Smooth muscle cell (in vitro differentiated cells): ENCODE measurements around the gene RHEB. TPM values are rescaled to one million over a fixed set of nuclear protein-coding genes. Genes with fewer than 3 reads are reported as not detected.

Experiments used
- DNase-seq: peaks from one replicate; lab custom pipeline; 2025; ENCODE audit not compliant: unreplicated experiment; lab: John Stamatoyannopoulos, UW
- H2AFZ ChIP-seq: fragments of 200-600 bp; sonication (generic); 2 replicates; pipeline ENCODE4 v1.6.0; 2016; ENCODE audit warnings: antibody characterized with exemption, low read depth, mild to moderate bottlenecking
- H3F3A ChIP-seq: fragments of 200-600 bp; sonication (generic); 2 replicates; pipeline ENCODE4 v1.6.0; 2017; ENCODE audit warnings: antibody characterized with exemption, low read depth
- H3K27ac ChIP-seq: fragments of 200-600 bp; sonication (generic); 2 replicates; pipeline ENCODE4 v1.5.1; 2016; ENCODE audit warnings: low read depth, mild to moderate bottlenecking
- H3K27me3 ChIP-seq: fragments of 200-600 bp; sonication (generic); 2 replicates; pipeline ENCODE4 v1.6.1; 2016; ENCODE audit warnings: low read depth, mild to moderate bottlenecking
- H3K36me3 ChIP-seq: fragments of 200-600 bp; sonication (generic); 2 replicates; pipeline ENCODE4 v1.5.1; 2016; ENCODE audit warnings: low read depth
- H3K4me1 ChIP-seq: fragments of 200-600 bp; sonication (generic); 2 replicates; pipeline ENCODE4 v1.5.1; 2016; ENCODE audit warnings: low read depth
- H3K4me2 ChIP-seq: fragments of 200-600 bp; sonication (generic); 2 replicates; pipeline ENCODE4 v1.6.0; 2016; ENCODE audit warnings: mild to moderate bottlenecking
- H3K4me3 ChIP-seq: fragments of 200-600 bp; sonication (generic); 2 replicates; pipeline ENCODE4 v1.5.1; 2016; ENCODE audit warnings: mild to moderate bottlenecking
- H3K79me2 ChIP-seq: fragments of 200-600 bp; sonication (generic); 2 replicates; pipeline ENCODE4 v1.6.0; 2016; ENCODE audit warnings: low read depth, mild to moderate bottlenecking
- H3K9ac ChIP-seq: fragments of 200-600 bp; sonication (generic); 2 replicates; pipeline ENCODE4 v1.6.0; 2016; ENCODE audit warnings: low read depth
- H3K9me3 ChIP-seq: fragments of 200-600 bp; sonication (generic); replicated peaks from 2 replicates; pipeline ENCODE4 v1.5.1; 2016; ENCODE audit warnings: low read depth
- H4K20me1 ChIP-seq: fragments of 200-600 bp; sonication (generic); 2 replicates; pipeline ENCODE4 v1.6.0; 2016; ENCODE audit warnings: low read depth
- CTCF ChIP-seq: fragments of 200-600 bp; sonication (generic); IDR thresholded peaks from 2 replicates; pipeline ENCODE4 v1.5.1; 2017; ENCODE audit warnings: borderline replicate concordance, mild to moderate bottlenecking, antibody characterized with exemption; ENCODE audit not compliant: insufficient read depth, poor library complexity, severe bottlenecking
- WGBS: methylation state at CpG from one replicate; pipeline ENCODE4 v1.1.7; 2016; ENCODE audit warnings: low lambda C conversion rate; 5-methylcytosine and 5-hydroxymethylcytosine counted together
- polyA plus RNA-seq: library from polyadenylated mRNA; unstranded; fragments of >200 nt; fragmentation: Nextera tagmentation; extraction: Ambion mirVana; gene quantifications from 2 replicates; pipeline ENCODE4 v1.2.1, GENCODE V29; 2016
- total RNA-seq: library from RNA; depleted of rRNA; stranded (reverse); fragments of >200 nt; gene quantifications from 2 replicates; pipeline ENCODE4 v1.2.3, GENCODE V29; 2014

The RHEB gene
- total and polyA plus RNA-seq, 2 experiments from 2014 or later, result 115 to 151 TPM

GRCh38 chr7:151472644-151473380 lies 46.9 kb downstream of the RHEB start:
- Histone ChIP-seq H3K27me3 (no peaks in the 10 kb centered on the region), H2AFZ (no peak overlapping the region), H3K4me3 (no peak overlapping the region), H3K4me2 (no peak overlapping the region), H3K36me3 (peaks cover 15% of the 10 kb centered on the region), H3K79me2 (peaks cover 22% of the 10 kb centered on the region), H3K9ac (no peak overlapping the region), H3K27ac (no peak overlapping the region), H4K20me1 (peaks cover 24% of the 10 kb centered on the region), H3K9me3 (no peaks in the 10 kb centered on the region), H3K4me1 (peaks cover 12% of the 10 kb centered on the region), H3F3A (no peaks in the 10 kb centered on the region)
- no peak for TF ChIP-seq CTCF
- WGBS, result 90% methylated on average over 17 of the region's 17 CpGs
- no peak for DNase-seq

- H3K4me3 ChIP-seq, result no peak overlapping the region
- H3K9ac ChIP-seq, result no peak overlapping the region
- H3K36me3 ChIP-seq, result peaks cover 20% of the 10 kb centered on the region
- no peak overlapping the region for H2AFZ ChIP-seq
- no peak for TF ChIP-seq CTCF
- no peaks in the 10 kb centered on the region for H3K27me3 ChIP-seq
- peaks cover 12% of the 10 kb centered on the region for H3K4me1 ChIP-seq
- peaks cover 10% of the 10 kb centered on the region for H3K79me2 ChIP-seq
- peaks cover 7% of the 10 kb centered on the region for H4K20me1 ChIP-seq
- H3K4me2 ChIP-seq, result no peak overlapping the region
- H3K27ac ChIP-seq, result no peak overlapping the region
- DNase-seq, result no peak
- H3F3A ChIP-seq, result no peaks in the 10 kb centered on the region
- no peaks in the 10 kb centered on the region for H3K9me3 ChIP-seq
- WGBS, result 95% methylated on average over 2 of the region's 2 CpGs
These were observed 49.0 kb downstream of the RHEB start for GRCh38 chr7:151470711-151471110.

GRCh38 chr7:151469281-151469680 lies 50.4 kb downstream of the RHEB start:
- WGBS, result 94% methylated on average over 5 of the region's 5 CpGs
- Histone ChIP-seq H3K79me2 (peaks cover under 1% of the 10 kb centered on the region), H3K36me3 (peaks cover 22% of the 10 kb centered on the region)

More at GRCh38 chr7:151469281-151469680, 50.4 kb downstream of the RHEB start:
- no peaks in the 10 kb centered on the region for H3K27me3 ChIP-seq
- H3K4me1 ChIP-seq, result peaks cover 12% of the 10 kb centered on the region
- no peak overlapping the region for H3K27ac ChIP-seq
- TF ChIP-seq CTCF, result no peak
- no peaks in the 10 kb centered on the region for H3K9me3 ChIP-seq
- H2AFZ ChIP-seq, result no peak overlapping the region
- H3K4me3 ChIP-seq, result no peak overlapping the region
- no peak overlapping the region for H3K9ac ChIP-seq
- peaks cover 6% of the 10 kb centered on the region for H4K20me1 ChIP-seq
- no peaks in the 10 kb centered on the region for H3F3A ChIP-seq
- no peak for DNase-seq
- no peak overlapping the region for H3K4me2 ChIP-seq
